ENCODE data around the gene RPS19BP1. TPM values are rescaled to one million over a fixed set of nuclear protein-coding genes. Genes with fewer than 3 reads are reported as not detected.

Gene RPS19BP1
- total RNA-seq, 1 donor from 2014 or later, result 27.7 TPM

GRCh38 chr22:39580006-39580441, 47.5 kb upstream of the RPS19BP1 start:
- Histone ChIP-seq H3F3A (ENCODE audit: low read depth) (peaks cover 5% of the 10 kb centered on the region), H3K79me2 (ENCODE audit: low read depth) (no peaks in the 10 kb centered on the region), H3K27me3 (no peaks in the 10 kb centered on the region), H2AFZ (replicated peaks) (no peak overlapping the region), H4K20me1 (ENCODE audit: low read depth) (no peaks in the 10 kb centered on the region), H3K4me2 (no peak overlapping the region), H3K36me3 (no peaks in the 10 kb centered on the region), H3K9ac (no peak overlapping the region), H3K27ac (no peak overlapping the region), H3K4me1 (peaks cover 4% of the 10 kb centered on the region), H3K4me3 (no peak overlapping the region), H3K9me3 (ENCODE audit: low read depth) (no peaks in the 10 kb centered on the region)
- peaks cover 11% of the 10 kb centered on the region for H3K4me1 Mint-ChIP-seq
- TF ChIP-seq EZH2phosphoT487 (IDR thresholded peaks at IDR 0.05), result no peak
- TF ChIP-seq CTCF (IDR thresholded peaks at IDR 0.05), result no peak
- TF ChIP-seq EZH2 (IDR thresholded peaks at IDR 0.05), result no peak
- no peak overlapping the region for H3K4me3 Mint-ChIP-seq
- no peaks in the 10 kb centered on the region for H3K36me3 Mint-ChIP-seq
- peak overlapping the region; percentile 86 for H3K27ac Mint-ChIP-seq
- DNase-seq (ENCODE audit: low spot score), result no peak
- H3K27me3 Mint-ChIP-seq (ENCODE audit: insufficient read depth, low read depth), result peaks cover 26% of the 10 kb centered on the region
- H3K9me3 Mint-ChIP-seq, result no peaks in the 10 kb centered on the region

GRCh38 chr22:39577900-39578299, 45.4 kb upstream of the RPS19BP1 start:
- Histone ChIP-seq H2AFZ (replicated peaks) (no peak overlapping the region), H4K20me1 (ENCODE audit: low read depth) (no peaks in the 10 kb centered on the region), H3K4me3 (no peak overlapping the region), H3K36me3 (no peaks in the 10 kb centered on the region), H3K9me3 (ENCODE audit: low read depth) (no peaks in the 10 kb centered on the region), H3K79me2 (ENCODE audit: low read depth) (no peaks in the 10 kb centered on the region), H3K9ac (no peak overlapping the region), H3K4me1 (peaks cover 4% of the 10 kb centered on the region), H3K27me3 (no peaks in the 10 kb centered on the region), H3F3A (ENCODE audit: low read depth) (peaks cover 5% of the 10 kb centered on the region), H3K4me2 (no peak overlapping the region), H3K27ac (no peak overlapping the region)
- no peaks in the 10 kb centered on the region for H3K9me3 Mint-ChIP-seq
- no peak overlapping the region for H3K27ac Mint-ChIP-seq
- no peak for DNase-seq (ENCODE audit: low spot score)
- H3K4me1 Mint-ChIP-seq, result peaks cover 14% of the 10 kb centered on the region
- H3K4me3 Mint-ChIP-seq, result no peak overlapping the region
- peaks cover 27% of the 10 kb centered on the region for H3K27me3 Mint-ChIP-seq (ENCODE audit: insufficient read depth, low read depth)
- TF ChIP-seq EZH2phosphoT487 (IDR thresholded peaks at IDR 0.05) (no peak), EZH2 (IDR thresholded peaks at IDR 0.05) (no peak), CTCF (IDR thresholded peaks at IDR 0.05) (no peak)
- H3K36me3 Mint-ChIP-seq, result no peaks in the 10 kb centered on the region

- Mint-ChIP-seq H3K27me3 (ENCODE audit: insufficient read depth, low read depth) (peaks cover 24% of the 10 kb centered on the region), H3K4me3 (no peak overlapping the region), H3K36me3 (no peaks in the 10 kb centered on the region)
Measured at GRCh38 chr22:39577366-39577765, 44.8 kb upstream of the RPS19BP1 start.

More at GRCh38 chr22:39577366-39577765, 44.8 kb upstream of the RPS19BP1 start:
- no peaks in the 10 kb centered on the region for H3K36me3 ChIP-seq
- H3F3A ChIP-seq (ENCODE audit: low read depth), result peaks cover 5% of the 10 kb centered on the region
- no peak overlapping the region for H3K4me2 ChIP-seq
- no peak overlapping the region for H3K27ac ChIP-seq
- H2AFZ ChIP-seq (replicated peaks), result no peak overlapping the region
- H3K9me3 ChIP-seq (ENCODE audit: low read depth), result no peaks in the 10 kb centered on the region
- Mint-ChIP-seq H3K9me3 (no peaks in the 10 kb centered on the region), H3K27ac (no peak overlapping the region), H3K4me1 (peaks cover 14% of the 10 kb centered on the region)
- DNase-seq (ENCODE audit: low spot score), result no peak
- no peaks in the 10 kb centered on the region for H4K20me1 ChIP-seq (ENCODE audit: low read depth)
- H3K4me1 ChIP-seq, result peaks cover 4% of the 10 kb centered on the region
- TF ChIP-seq EZH2 (IDR thresholded peaks at IDR 0.05), result no peak
- no peak for TF ChIP-seq CTCF (IDR thresholded peaks at IDR 0.05)
- TF ChIP-seq EZH2phosphoT487 (IDR thresholded peaks at IDR 0.05), result no peak
- no peaks in the 10 kb centered on the region for H3K79me2 ChIP-seq (ENCODE audit: low read depth)
- H3K4me3 ChIP-seq, result no peak overlapping the region
- H3K9ac ChIP-seq, result no peak overlapping the region
- H3K27me3 ChIP-seq, result no peaks in the 10 kb centered on the region
